CD4-positive, alpha-beta T cell treated with Interleukin-21 for 1 hour (primary cell): ENCODE results near the gene CAMK2D.
"Not testable (repeated sequence)": the region's sequence is repeated elsewhere in the genome, so short reads cannot be mapped to it uniquely, and the experiment has no call there.

ENCODE experiments used
- DNase-seq: peaks from one replicate; pipeline ENCODE4 v3.0.0-alpha.2; 2020

The CAMK2D gene

GRCh38 chr4:113727802-113728201 is 33.7 kb downstream of the CAMK2D start:
- no peak for DNase-seq

GRCh38 chr4:113725963-113726362 is 35.6 kb downstream of the CAMK2D start:
- no peak for DNase-seq

GRCh38 chr4:113718252-113718651 is 43.3 kb downstream of the CAMK2D start:
- no peak for DNase-seq

GRCh38 chr4:113711883-113712662 is 49.5 kb downstream of the CAMK2D start:
- no peak for DNase-seq

- DNase-seq = no peak
Measured at GRCh38 chr4:113708250-113708649, 53.3 kb downstream of the CAMK2D start.

- DNase-seq = no peak
Measured at GRCh38 chr4:113707048-113707447, 54.5 kb downstream of the CAMK2D start.

GRCh38 chr4:113705097-113705496 is 56.4 kb downstream of the CAMK2D start:
- not testable (repeated sequence) for DNase-seq

- not testable (repeated sequence) for DNase-seq
Measured at GRCh38 chr4:113702596-113702995, 58.9 kb downstream of the CAMK2D start.

GRCh38 chr4:113701169-113701568 is 60.4 kb downstream of the CAMK2D start:
- no peak for DNase-seq

- DNase-seq = no peak
Measured at GRCh38 chr4:113700602-113701150, 60.9 kb downstream of the CAMK2D start.

GRCh38 chr4:113699772-113700171 is 61.8 kb downstream of the CAMK2D start:
- DNase-seq = no peak

GRCh38 chr4:113697429-113697828 is 64.1 kb downstream of the CAMK2D start:
- DNase-seq = no peak

GRCh38 chr4:113695328-113696169 is 66.0 kb downstream of the CAMK2D start:
- DNase-seq = no peak

- no peak for DNase-seq
Measured at GRCh38 chr4:113694008-113694407, 67.5 kb downstream of the CAMK2D start.

- DNase-seq = peak; percentile 38
Measured at GRCh38 chr4:113692809-113693411, 68.6 kb downstream of the CAMK2D start.

- no peak for DNase-seq
Measured at GRCh38 chr4:113691676-113692075, 69.9 kb downstream of the CAMK2D start.

GRCh38 chr4:113689394-113689793 is 72.1 kb downstream of the CAMK2D start:
- DNase-seq = no peak

GRCh38 chr4:113687067-113687718 is 74.3 kb downstream of the CAMK2D start:
- DNase-seq = no peak

GRCh38 chr4:113685157-113685556 is 76.4 kb downstream of the CAMK2D start:
- not testable (repeated sequence) for DNase-seq

GRCh38 chr4:113684534-113685091 is 76.9 kb downstream of the CAMK2D start:
- no peak for DNase-seq

- peak; percentile 73 for DNase-seq
Measured at GRCh38 chr4:113682730-113683537, 78.6 kb downstream of the CAMK2D start.

GRCh38 chr4:113678641-113679040 is 82.9 kb downstream of the CAMK2D start:
- no peak for DNase-seq
